SJSA1 (cell line): ENCODE measurements around the gene SLC29A2. TPM values are rescaled to one million over a fixed set of nuclear protein-coding genes. Genes with fewer than 3 reads are reported as not detected.
"Not testable (repeated sequence)": the region's sequence is repeated elsewhere in the genome, so short reads cannot be mapped to it uniquely, and the experiment has no call there.

ENCODE experiments used
- DNase-seq, 2 experiments: peaks; one replicate each; pipeline ENCODE4 v3.0.0-alpha.2; 2015 to 2020; ENCODE audit warnings: low spot score in 2 of 2, low read depth in 1 of 2
- H3K27ac ChIP-seq: fragments of 250-450 bp; sonication (Bioruptor Pico); 2 replicates; pipeline ENCODE4 v1.5.1; 2020; ENCODE audit warnings: mild to moderate bottlenecking, moderate library complexity
- H3K27me3 ChIP-seq: fragments of 250-450 bp; sonication (Bioruptor Pico); replicated peaks from 2 replicates; pipeline ENCODE4 v1.5.1; 2020; ENCODE audit warnings: mild to moderate bottlenecking, moderate library complexity
- H3K36me3 ChIP-seq: fragments of 250-450 bp; sonication (Bioruptor Pico); 2 replicates; pipeline ENCODE4 v1.5.1; 2020; ENCODE audit warnings: mild to moderate bottlenecking
- H3K4me1 ChIP-seq: fragments of 250-450 bp; sonication (Bioruptor Pico); replicated peaks from 2 replicates; pipeline ENCODE4 v1.6.1; 2021; ENCODE audit warnings: mild to moderate bottlenecking
- H3K4me3 ChIP-seq: fragments of 250-450 bp; sonication (Bioruptor Pico); 2 replicates; pipeline ENCODE4 v1.5.1; 2020; ENCODE audit warnings: mild to moderate bottlenecking
- H3K9me3 ChIP-seq: fragments of 250-450 bp; sonication (Bioruptor Pico); replicated peaks from 2 replicates; pipeline ENCODE4 v1.5.1; 2020; ENCODE audit warnings: mild to moderate bottlenecking
- total RNA-seq: library from RNA; depleted of rRNA; stranded (reverse); fragments of >200 nt; shearing (Covaris generic); gene quantifications from 2 replicates; pipeline ENCODE4 v1.2.3, GENCODE V29; 2014

Gene SLC29A2
- total RNA-seq, 1 experiment from 2014 or later: not detected

GRCh38 chr11:66409226-66409625, 37.7 kb upstream of the SLC29A2 start:
- Histone ChIP-seq H3K4me3 (peak overlapping the region; percentile 40), H3K9me3 (no peaks in the 10 kb centered on the region), H3K36me3 (no peaks in the 10 kb centered on the region), H3K27me3 (peaks cover 14% of the 10 kb centered on the region), H3K4me1 (peaks cover 36% of the 10 kb centered on the region), H3K27ac (peak overlapping the region; percentile 27; the same call in 1 of the 2 replicates)
- DNase-seq: peak in 1 of 2 experiments; percentile 62

DNA sequence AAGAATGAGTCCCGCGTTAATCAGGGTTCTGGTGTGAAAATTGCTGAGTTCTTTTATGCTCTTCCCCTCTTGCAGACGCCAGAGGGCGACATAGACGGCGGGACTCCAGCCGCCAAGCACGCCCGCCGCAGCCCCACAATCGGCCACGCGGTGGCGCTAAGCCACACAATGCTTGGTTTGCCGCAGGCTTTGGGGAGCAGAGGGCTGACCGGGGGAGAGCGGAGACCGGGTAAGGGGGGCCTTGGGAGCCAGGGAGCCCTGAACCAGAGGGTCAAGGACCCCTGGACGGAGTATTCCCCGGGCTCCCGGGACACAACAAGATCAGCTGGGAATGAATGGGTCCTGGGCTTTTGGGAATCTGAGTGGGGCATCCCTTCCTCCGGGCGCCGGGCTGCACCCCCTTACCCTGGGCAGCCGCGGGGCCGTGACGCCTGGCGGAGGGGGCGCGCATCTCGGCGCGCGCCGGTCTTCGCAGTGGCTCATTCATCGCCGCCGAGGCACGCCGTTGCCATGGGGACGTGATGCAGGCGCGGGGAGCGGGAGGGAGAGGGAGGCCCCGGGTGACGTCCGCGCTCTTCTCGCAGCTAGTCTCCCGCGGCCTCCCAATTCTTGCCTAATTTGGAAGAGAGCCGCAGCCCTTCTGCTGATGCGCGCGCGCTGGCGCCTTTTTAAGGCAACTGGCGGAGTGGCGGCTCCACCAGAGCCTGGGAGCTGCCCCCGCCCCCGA, 37.1 kb upstream of the SLC29A2 start:
- Histone ChIP-seq H3K9me3 (no peaks in the 10 kb centered on the region; the same call in 1 of the 2 replicates), H3K4me3 (peak overlapping the region; percentile 40), H3K4me1 (peaks cover 36% of the 10 kb centered on the region), H3K27me3 (peaks cover 20% of the 10 kb centered on the region), H3K27ac (peak overlapping the region; percentile 33; the same call in 1 of the 2 replicates), H3K36me3 (no peaks in the 10 kb centered on the region)
- peak; percentile 99 for DNase-seq

- DNase-seq: no peak
- no peak overlapping the region for H3K27ac ChIP-seq
- no peaks in the 10 kb centered on the region for H3K36me3 ChIP-seq
- H3K4me1 ChIP-seq: peaks cover 36% of the 10 kb centered on the region
- H3K9me3 ChIP-seq: no peaks in the 10 kb centered on the region; the same call in 1 of the 2 replicates
- peaks cover 29% of the 10 kb centered on the region for H3K27me3 ChIP-seq
- no peak overlapping the region for H3K4me3 ChIP-seq
Observed at GRCh38 chr11:66407651-66408050, 36.1 kb upstream of the SLC29A2 start.

GRCh38 chr11:66393954-66394353, 22.4 kb upstream of the SLC29A2 start:
- Histone ChIP-seq H3K27me3 (peaks cover 41% of the 10 kb centered on the region), H3K4me1 (no peaks in the 10 kb centered on the region), H3K9me3 (no peaks in the 10 kb centered on the region), H3K27ac (no peak overlapping the region), H3K4me3 (no peak overlapping the region), H3K36me3 (no peaks in the 10 kb centered on the region)
- no peak for DNase-seq

DNA sequence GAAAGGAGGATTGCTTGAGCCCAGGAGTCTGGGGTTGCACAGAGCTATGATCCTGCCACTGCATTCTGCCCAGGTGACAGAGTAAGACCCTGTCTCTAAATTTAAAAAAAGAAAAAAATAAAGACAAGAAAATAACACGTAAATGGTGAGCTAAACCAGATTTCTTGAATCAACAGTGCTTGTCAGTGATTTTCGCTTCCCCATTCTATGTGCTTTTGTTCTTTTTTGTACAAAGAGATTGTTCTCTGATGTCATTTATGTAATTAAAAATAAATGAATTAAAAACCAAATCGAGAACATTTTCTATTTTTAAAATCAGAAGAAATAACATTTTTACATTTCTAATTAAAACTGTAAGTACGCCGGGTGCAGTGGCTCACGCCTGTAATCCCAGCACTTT, 19.8 kb upstream of the SLC29A2 start:
- no peak for DNase-seq
- H3K36me3 ChIP-seq: no peaks in the 10 kb centered on the region
- no peak overlapping the region for H3K27ac ChIP-seq
- H3K9me3 ChIP-seq: no peaks in the 10 kb centered on the region
- H3K4me1 ChIP-seq: peaks cover 2% of the 10 kb centered on the region
- peaks cover 36% of the 10 kb centered on the region for H3K27me3 ChIP-seq
- no peak overlapping the region for H3K4me3 ChIP-seq

DNA sequence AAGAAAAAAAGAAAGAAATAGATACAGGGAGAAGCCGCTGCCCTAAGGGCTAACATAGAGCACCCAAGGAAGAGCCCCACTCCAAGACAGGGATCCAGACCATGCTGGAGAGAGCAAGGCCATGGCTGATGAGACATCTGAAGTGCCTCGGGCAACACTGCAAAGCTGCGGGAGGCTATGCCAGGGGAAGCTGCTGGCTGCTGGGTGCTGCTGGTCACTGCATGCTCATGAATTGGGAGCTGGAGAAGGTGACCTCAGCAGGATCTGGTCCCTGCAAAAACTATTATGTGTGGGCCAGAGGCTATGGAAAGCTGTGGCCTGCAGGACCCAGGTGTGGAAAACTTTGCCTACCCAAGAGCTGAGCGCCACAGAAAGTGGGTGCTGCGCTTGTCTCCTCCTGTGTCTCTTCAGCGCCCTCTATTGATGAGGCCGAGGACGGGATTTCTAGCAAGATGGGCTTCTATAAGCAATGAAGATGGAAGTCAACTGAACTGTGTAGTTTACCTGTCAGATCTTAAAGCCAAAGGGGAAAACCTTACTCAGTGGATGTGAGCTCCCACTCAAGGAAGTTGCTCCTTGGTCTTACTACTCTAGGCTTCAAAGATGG, 17.3 kb upstream of the SLC29A2 start:
- H3K27ac ChIP-seq: no peak overlapping the region
- peak; percentile 74 to 87 for DNase-seq

DNA sequence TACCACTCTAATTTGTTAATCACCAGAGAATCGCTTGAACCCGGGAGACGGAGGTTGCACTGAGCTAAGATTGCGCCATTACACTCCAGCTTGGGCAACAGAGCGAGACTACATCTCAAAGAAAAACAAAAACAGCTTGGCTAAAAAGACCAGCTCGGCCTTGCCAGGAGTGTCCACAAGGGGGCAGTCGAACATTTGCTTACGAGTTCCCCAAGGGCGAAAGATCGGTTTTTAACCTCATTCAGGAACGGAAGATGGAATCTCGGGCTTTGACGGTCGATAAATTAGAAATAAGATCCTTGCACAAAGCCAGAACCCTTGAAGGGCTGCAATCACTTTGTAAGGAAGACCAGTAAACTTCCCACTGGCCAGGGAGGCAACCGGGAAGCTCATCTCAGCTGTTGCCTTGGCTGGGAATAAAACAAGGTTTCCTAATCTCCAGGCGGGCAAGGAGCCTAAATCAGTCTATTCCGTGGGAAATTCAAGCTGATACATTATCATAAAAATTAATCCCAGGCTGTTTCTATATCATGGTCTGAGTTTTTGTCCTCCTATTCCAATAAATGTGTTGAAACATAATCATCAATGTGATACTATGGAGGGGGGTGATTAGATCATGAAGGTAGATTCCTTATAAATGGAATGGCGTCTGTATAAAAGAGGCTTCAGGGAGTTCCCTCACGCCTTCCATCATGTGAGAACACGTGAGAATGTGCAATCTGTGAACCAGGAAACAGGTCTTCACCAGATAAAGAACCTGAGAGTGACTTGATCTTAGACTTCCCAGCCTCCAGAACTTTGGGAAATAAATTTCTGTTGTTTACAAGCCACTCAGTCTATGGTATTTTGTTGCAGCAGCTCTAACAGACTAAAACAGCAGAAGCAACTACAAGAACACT, 14.9 kb upstream of the SLC29A2 start:
- peaks cover 28% of the 10 kb centered on the region for H3K27me3 ChIP-seq
- DNase-seq: peak; percentile 91 to 92
- H3K4me3 ChIP-seq: no peak overlapping the region
- H3K36me3 ChIP-seq: no peaks in the 10 kb centered on the region
- peaks cover 5% of the 10 kb centered on the region for H3K4me1 ChIP-seq
- H3K9me3 ChIP-seq: no peaks in the 10 kb centered on the region
- no peak overlapping the region for H3K27ac ChIP-seq

More for the DNA sequence above, 17.3 kb upstream of the SLC29A2 start:
- Histone ChIP-seq H3K4me3 (no peak overlapping the region), H3K9me3 (no peaks in the 10 kb centered on the region), H3K36me3 (no peaks in the 10 kb centered on the region), H3K27me3 (peaks cover 28% of the 10 kb centered on the region), H3K4me1 (peaks cover 5% of the 10 kb centered on the region)

GRCh38 chr11:66384316-66384715, 12.8 kb upstream of the SLC29A2 start:
- H3K4me1 ChIP-seq, H3K27ac ChIP-seq, DNase-seq: not testable (repeated sequence)

GRCh38 chr11:66380264-66380663, 8.7 kb upstream of the SLC29A2 start:
- H3K27me3 ChIP-seq: peaks cover 36% of the 10 kb centered on the region
- not testable (repeated sequence) for H3K36me3 ChIP-seq, H3K27ac ChIP-seq, H3K4me3 ChIP-seq, H3K9me3 ChIP-seq, DNase-seq, H3K4me1 ChIP-seq

More at GRCh38 chr11:66384316-66384715, 12.8 kb upstream of the SLC29A2 start:
- H3K27me3 ChIP-seq: peaks cover 22% of the 10 kb centered on the region
- not testable (repeated sequence) for H3K9me3 ChIP-seq, H3K4me3 ChIP-seq, H3K36me3 ChIP-seq

DNA sequence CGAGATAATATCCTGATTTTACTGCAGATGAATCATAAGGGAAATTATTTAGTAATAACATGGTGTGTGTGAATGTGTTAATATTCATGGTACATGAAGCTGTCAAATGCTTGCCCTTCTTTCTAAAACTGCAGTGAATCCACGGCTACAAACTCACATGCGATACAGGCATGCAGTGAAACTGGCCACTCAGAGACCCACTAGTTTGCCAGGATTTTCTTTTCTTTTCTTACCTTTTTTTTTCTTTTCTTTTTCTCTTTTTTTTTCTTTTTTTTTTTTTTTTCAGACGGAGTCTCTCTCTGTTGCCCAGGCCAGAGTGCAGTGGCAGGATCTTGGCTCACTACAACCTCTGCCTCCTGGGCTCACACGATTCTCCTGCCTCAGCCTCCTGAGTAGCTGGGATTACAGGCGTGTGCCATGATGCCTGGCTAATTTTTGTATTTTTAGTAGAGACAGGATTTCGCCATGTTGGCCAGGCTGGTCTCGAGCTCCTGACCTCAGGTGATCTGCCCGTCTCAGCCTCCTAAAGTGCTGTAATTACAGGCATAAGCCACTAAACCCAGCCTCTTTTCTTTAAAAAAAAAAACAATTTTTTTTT, 2.2 kb upstream of the SLC29A2 start:
- Histone ChIP-seq H3K4me1 (peaks cover 17% of the 10 kb centered on the region), H3K27me3 (peaks cover 76% of the 10 kb centered on the region)
- not testable (repeated sequence) for H3K9me3 ChIP-seq, H3K4me3 ChIP-seq, H3K27ac ChIP-seq, DNase-seq, H3K36me3 ChIP-seq

- no peak for DNase-seq
- H3K36me3 ChIP-seq: no peaks in the 10 kb centered on the region
- H3K27ac ChIP-seq: no peak overlapping the region
- no peak overlapping the region for H3K4me3 ChIP-seq
- H3K4me1 ChIP-seq: peaks cover 17% of the 10 kb centered on the region
- peaks cover 76% of the 10 kb centered on the region for H3K27me3 ChIP-seq
- no peaks in the 10 kb centered on the region for H3K9me3 ChIP-seq
Observed at GRCh38 chr11:66373265-66373664, 1.7 kb upstream of the SLC29A2 start.

DNA sequence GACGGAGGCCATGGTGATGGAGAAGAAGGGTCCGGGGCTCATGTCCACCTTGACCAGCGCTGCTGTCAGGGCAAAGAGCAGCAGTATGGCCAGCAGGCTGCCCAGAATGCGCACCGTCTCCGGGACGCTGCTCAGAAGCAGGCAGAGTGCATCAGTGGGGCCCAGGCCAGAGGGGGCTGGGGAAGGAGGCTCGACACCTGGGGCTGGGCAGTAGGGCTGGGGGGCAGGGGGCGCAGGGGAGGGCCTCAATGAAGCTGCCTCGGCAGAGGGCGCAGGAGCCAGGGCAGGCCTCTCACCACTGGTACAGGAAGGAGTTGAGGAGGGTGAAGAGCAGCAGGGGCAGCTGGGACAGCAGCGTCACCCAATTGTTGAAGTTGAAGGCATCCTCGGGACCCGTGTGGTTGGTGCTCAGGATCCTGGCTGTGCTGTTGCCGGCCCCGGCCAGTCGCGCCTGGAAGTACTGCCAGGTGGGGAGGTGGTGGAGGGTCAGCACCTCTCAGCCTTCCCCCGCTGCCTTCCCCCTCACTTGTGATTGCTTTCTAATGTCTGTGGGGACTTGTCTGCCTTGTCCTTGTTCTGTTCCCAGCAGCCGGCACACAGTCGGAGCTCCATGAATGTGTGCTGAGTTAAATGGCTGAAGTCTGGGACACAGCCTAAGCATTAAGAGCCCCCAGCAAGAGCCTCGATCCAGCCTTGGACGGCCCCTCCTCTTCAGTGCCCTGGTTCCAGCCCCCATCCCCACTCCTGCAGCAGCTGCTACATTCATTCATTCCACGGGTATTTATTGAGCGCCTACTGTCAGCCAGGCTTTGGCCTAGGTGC, 2.3 kb downstream of the SLC29A2 start:
- Histone ChIP-seq H3K4me1 (peaks cover 17% of the 10 kb centered on the region), H3K27me3 (peaks cover 69% of the 10 kb centered on the region), H3K27ac (no peak overlapping the region), H3K9me3 (no peaks in the 10 kb centered on the region), H3K4me3 (no peak overlapping the region), H3K36me3 (no peaks in the 10 kb centered on the region)
- no peak for DNase-seq

GRCh38 chr11:66368484-66368883, 3.1 kb downstream of the SLC29A2 start:
- H3K36me3 ChIP-seq: no peaks in the 10 kb centered on the region
- no peaks in the 10 kb centered on the region for H3K9me3 ChIP-seq
- H3K4me1 ChIP-seq: peaks cover 17% of the 10 kb centered on the region
- DNase-seq: no peak
- peaks cover 61% of the 10 kb centered on the region for H3K27me3 ChIP-seq
- no peak overlapping the region for H3K27ac ChIP-seq
- no peak overlapping the region for H3K4me3 ChIP-seq
